OCI-LY7 (cell line): ENCODE measurements around the gene SH3PXD2A. TPM values are rescaled to one million over a fixed set of nuclear protein-coding genes. Genes with fewer than 3 reads are reported as not detected.

Source experiments
- BruUV-seq: library from RNA; stranded (reverse); fragments of 400-500 nt; replicated peaks from 2 replicates; lab custom pipeline; 2021; lab: Mats Ljungman, UMichigan
- CTCF ChIA-PET: fragments of 300-600 bp; sonication (Branson Sonifier 250); formaldehyde crosslinking; loops from one replicate; lab custom pipeline; 2022; ENCODE audit warnings: antibody characterized with exemption; ENCODE audit not compliant: unreplicated experiment; lab: Charles Lee
- POLR2A ChIA-PET: fragments of 300-600 bp; sonication (Branson Sonifier 250); formaldehyde crosslinking; loops from one replicate; lab custom pipeline; 2022; ENCODE audit warnings: antibody characterized with exemption; lab: Charles Lee
- DNase-seq: peaks from one replicate; pipeline ENCODE4 v3.0.0-alpha.2; 2015; ENCODE audit warnings: low spot score
- H2AFZ ChIP-seq: fragments of 200-600 bp; sonication (generic), shearing (Covaris generic); 2 replicates; pipeline ENCODE4 v1.6.1; 2014; ENCODE audit warnings: mild to moderate bottlenecking, antibody characterized with exemption, low read length, moderate library complexity
- H3K27ac ChIP-seq: fragments of 200-600 bp; sonication (generic); 2 replicates; pipeline ENCODE4 v1.5.1; 2014; ENCODE audit warnings: mixed run types, low read depth, mild to moderate bottlenecking, moderate library complexity, low read length, inconsistent platforms; ENCODE audit not compliant: poor library complexity, severe bottlenecking
- H3K36me3 ChIP-seq: fragments of 200-600 bp; sonication (generic); 2 replicates; pipeline ENCODE4 v1.6.1; 2014; ENCODE audit warnings: mild to moderate bottlenecking, antibody characterized with exemption, low read length, moderate library complexity, mixed read lengths; ENCODE audit not compliant: insufficient read depth
- H3K4me1 ChIP-seq: fragments of 200-600 bp; sonication (generic); 2 replicates; pipeline ENCODE4 v1.5.1; 2014; ENCODE audit warnings: mild to moderate bottlenecking, low read length; ENCODE audit not compliant: insufficient read depth, poor library complexity, severe bottlenecking
- H3K4me2 ChIP-seq: fragments of 200-600 bp; sonication (generic); 2 replicates; pipeline ENCODE4 v1.6.1; 2014; ENCODE audit warnings: mild to moderate bottlenecking, low read length
- H3K4me3 ChIP-seq: fragments of 200-600 bp; sonication (generic); 2 replicates; pipeline ENCODE4 v1.5.1; 2014; ENCODE audit warnings: mild to moderate bottlenecking, low read depth, low read length; ENCODE audit not compliant: poor library complexity, severe bottlenecking
- H3K79me2 ChIP-seq: fragments of 200-600 bp; sonication (generic); 2 replicates; pipeline ENCODE4 v1.6.1; 2016; ENCODE audit warnings: low read depth, mild to moderate bottlenecking, low read length, moderate library complexity, mixed read lengths; ENCODE audit not compliant: insufficient read depth
- H3K9me2 ChIP-seq: fragments of 200-600 bp; sonication (generic); 2 replicates; pipeline ENCODE4 v1.6.1; 2016; ENCODE audit warnings: mild to moderate bottlenecking, low read length, mixed read lengths; ENCODE audit not compliant: insufficient read depth
- H3K9me3 ChIP-seq: fragments of 200-600 bp; sonication (generic); 2 replicates; pipeline ENCODE4 v1.6.1; 2014; ENCODE audit warnings: mild to moderate bottlenecking, mixed run types, low read length, mixed read lengths
- H4K20me1 ChIP-seq: fragments of 200-600 bp; sonication (generic); 2 replicates; pipeline ENCODE4 v1.6.1; 2014; ENCODE audit warnings: mild to moderate bottlenecking, antibody characterized with exemption, low read length, moderate library complexity, mixed read lengths; ENCODE audit not compliant: insufficient read depth
- EZH2phosphoT487 ChIP-seq: fragments of 200-600 bp; sonication (generic); IDR thresholded peaks from 2 replicates; pipeline ENCODE4 v1.6.1; 2018; ENCODE audit warnings: low read depth, borderline replicate concordance, mild to moderate bottlenecking, mixed run types, antibody characterized with exemption, low read length, moderate library complexity, mixed read lengths
- intact Hi-C: fragments of 100-400 bp; cut with micrococcal nuclease; formaldehyde crosslinking; loops from one replicate; pipeline ENCODE4 v1.10.0; 2022; ENCODE audit not compliant: unreplicated experiment
- total RNA-seq, 2 experiments: library from RNA; depleted of rRNA in 1 of 2; stranded (reverse); fragments of >200 nt in 1 of 2; shearing (Covaris generic) in 1 of 2; gene quantifications; 2 replicates each; pipeline ENCODE4 v1.2.3, GENCODE V29; 2014 to 2022
- TF ChIP-seq, protein P1 (sequence below): fragments of 200-600 bp; sonication (generic); conservative IDR thresholded peaks from 2 replicates; pipeline ENCODE4 v1.5.1; 2014; ENCODE audit warnings: mild to moderate bottlenecking, antibody characterized with exemption, low read length, moderate library complexity, mixed read lengths

The SH3PXD2A gene
- total RNA-seq, 2 experiments from 2014 or later, result 0.85 to 5.9 TPM

DNA sequence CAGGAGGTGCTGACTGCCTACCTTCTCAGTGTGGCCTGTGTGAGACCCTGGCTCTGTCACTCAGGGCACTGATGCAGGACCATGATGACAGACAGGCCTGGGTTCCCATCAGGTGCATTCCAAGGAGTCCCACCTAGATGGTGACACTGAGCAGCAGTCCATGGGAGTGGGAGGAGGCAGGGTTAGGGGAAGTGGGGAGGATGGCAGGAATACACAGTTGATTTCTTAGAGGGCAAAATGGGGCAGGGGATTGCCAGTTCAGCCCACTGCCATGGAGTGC lies 155.0 kb downstream of the SH3PXD2A start:
- Histone ChIP-seq H3K9me2 (no peaks in the 10 kb centered on the region), H3K9me3 (no peaks in the 10 kb centered on the region), H3K4me1 (peaks cover 18% of the 10 kb centered on the region), H4K20me1 (no peaks in the 10 kb centered on the region), H3K4me3 (no peak overlapping the region), H3K27ac (no peak overlapping the region), H2AFZ (no peak overlapping the region), H3K36me3 (no peaks in the 10 kb centered on the region), H3K79me2 (no peaks in the 10 kb centered on the region), H3K4me2 (no peak overlapping the region)
- intact Hi-C loops, result no loop called here
- no peak for TF ChIP-seq EZH2phosphoT487
- TF ChIP-seq, protein P1, sequence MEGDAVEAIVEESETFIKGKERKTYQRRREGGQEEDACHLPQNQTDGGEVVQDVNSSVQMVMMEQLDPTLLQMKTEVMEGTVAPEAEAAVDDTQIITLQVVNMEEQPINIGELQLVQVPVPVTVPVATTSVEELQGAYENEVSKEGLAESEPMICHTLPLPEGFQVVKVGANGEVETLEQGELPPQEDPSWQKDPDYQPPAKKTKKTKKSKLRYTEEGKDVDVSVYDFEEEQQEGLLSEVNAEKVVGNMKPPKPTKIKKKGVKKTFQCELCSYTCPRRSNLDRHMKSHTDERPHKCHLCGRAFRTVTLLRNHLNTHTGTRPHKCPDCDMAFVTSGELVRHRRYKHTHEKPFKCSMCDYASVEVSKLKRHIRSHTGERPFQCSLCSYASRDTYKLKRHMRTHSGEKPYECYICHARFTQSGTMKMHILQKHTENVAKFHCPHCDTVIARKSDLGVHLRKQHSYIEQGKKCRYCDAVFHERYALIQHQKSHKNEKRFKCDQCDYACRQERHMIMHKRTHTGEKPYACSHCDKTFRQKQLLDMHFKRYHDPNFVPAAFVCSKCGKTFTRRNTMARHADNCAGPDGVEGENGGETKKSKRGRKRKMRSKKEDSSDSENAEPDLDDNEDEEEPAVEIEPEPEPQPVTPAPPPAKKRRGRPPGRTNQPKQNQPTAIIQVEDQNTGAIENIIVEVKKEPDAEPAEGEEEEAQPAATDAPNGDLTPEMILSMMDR, result no peak
- ChIA-PET CTCF (no interaction called here), POLR2A (no interaction called here)
- no peak for DNase-seq
- BruUV-seq, result no TSS peak

DNA sequence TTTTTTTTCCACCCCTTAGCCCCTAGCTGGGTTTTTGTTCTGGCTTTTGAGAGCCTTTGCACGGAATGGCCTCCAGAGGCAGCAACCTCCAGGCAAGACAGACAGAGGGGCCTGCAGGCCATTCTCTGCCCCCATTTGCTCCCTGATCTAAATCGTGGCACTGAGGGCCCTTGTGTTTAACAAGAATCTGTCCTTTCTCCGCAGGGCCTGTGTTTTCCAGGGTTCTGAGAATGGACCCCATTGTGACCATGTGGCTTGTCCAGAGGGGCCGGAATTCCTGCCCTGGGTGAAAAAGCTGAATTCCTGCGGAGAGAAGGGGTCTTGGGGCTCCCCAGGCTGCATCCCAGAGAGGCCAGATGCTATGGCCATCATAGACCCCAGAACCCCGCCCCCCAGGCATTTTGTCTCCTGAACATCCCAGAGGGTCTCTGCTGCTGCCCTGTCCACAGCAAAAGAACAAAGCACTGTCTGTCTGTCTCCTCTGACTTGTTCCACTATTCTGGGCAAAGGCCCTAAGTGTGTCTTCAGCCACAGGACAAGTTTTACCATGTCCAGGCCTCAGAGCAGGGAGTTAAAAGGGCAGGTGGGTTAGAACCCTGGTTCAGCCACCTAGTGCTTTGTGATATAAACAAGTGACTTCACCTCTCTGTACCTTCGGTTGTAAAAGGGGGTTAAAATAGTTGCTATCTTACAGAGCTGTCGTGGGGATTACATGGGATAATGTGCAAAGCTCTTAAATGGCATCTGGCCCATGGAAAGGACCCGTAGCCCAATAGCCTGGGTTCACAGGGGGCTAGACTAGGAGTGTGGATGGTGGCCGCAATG lies 155.6 kb downstream of the SH3PXD2A start:
- Histone ChIP-seq H3K4me1 (peaks cover 23% of the 10 kb centered on the region), H3K4me2 (no peak overlapping the region), H3K27ac (no peak overlapping the region), H4K20me1 (no peaks in the 10 kb centered on the region), H3K9me3 (no peaks in the 10 kb centered on the region), H3K9me2 (no peaks in the 10 kb centered on the region), H2AFZ (no peak overlapping the region), H3K79me2 (no peaks in the 10 kb centered on the region), H3K4me3 (no peak overlapping the region), H3K36me3 (no peaks in the 10 kb centered on the region)
- no peak for DNase-seq
- TF ChIP-seq, protein P1, result no peak; the same call in 1 of the 2 replicates
- no peak for TF ChIP-seq EZH2phosphoT487
- intact Hi-C loops, result no loop called here
- ChIA-PET CTCF (no interaction called here), POLR2A (no interaction called here)
- BruUV-seq, result no TSS peak

DNA sequence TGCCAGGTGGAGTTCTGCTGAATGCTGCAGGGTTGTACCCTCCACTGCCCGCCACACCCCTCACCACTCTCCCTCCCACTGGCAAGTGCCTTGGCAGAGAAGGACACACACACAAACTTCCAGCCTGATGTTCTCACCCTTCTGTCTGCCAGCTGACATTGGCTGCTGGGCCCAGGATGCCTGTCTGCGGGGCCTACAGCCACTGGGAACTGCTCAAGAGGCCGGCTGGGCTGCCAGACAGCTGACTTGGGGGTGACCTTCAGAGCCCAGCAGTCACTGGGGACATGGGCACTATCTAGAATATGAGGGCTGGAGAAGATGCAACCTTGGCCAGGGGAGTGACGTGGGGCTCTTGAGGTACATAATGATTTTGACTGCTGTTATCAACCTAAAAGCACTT lies 157.1 kb downstream of the SH3PXD2A start:
- Histone ChIP-seq H3K27ac (no peak overlapping the region), H3K4me1 (peaks cover 35% of the 10 kb centered on the region), H4K20me1 (no peaks in the 10 kb centered on the region), H3K9me3 (no peaks in the 10 kb centered on the region), H2AFZ (no peak overlapping the region), H3K9me2 (no peaks in the 10 kb centered on the region), H3K4me3 (no peak overlapping the region), H3K4me2 (no peak overlapping the region), H3K36me3 (no peaks in the 10 kb centered on the region), H3K79me2 (no peaks in the 10 kb centered on the region)
- intact Hi-C loops, result no loop called here
- BruUV-seq, result no TSS peak
- no peak for DNase-seq
- TF ChIP-seq EZH2phosphoT487, result no peak
- TF ChIP-seq, protein P1, result no peak
- ChIA-PET POLR2A (no interaction called here), CTCF (no interaction called here)
